ENCODE measurements around the gene ACSL3. TPM values are rescaled to one million over a fixed set of nuclear protein-coding genes. Genes with fewer than 3 reads are reported as not detected.
A peak's percentile ranks its signal among the peaks of the same experiment; 100 is the strongest.

Gene ACSL3
- total RNA-seq, 1 donor from 2014 or later = 87.0 TPM

GRCh38 chr2:222907048-222907447 lies 46.2 kb downstream of the ACSL3 start:
- Mint-ChIP-seq H3K9me3 (ENCODE audit: unreplicated experiment) (peaks cover 4% of the 10 kb centered on the region), H3K4me3 (ENCODE audit: unreplicated experiment) (no peak overlapping the region), H3K27me3 (ENCODE audit: unreplicated experiment) (peaks cover 2% of the 10 kb centered on the region), H3K4me1 (ENCODE audit: low read depth, unreplicated experiment) (peaks cover 19% of the 10 kb centered on the region), H3K27ac (ENCODE audit: unreplicated experiment) (no peak overlapping the region), H3K36me3 (ENCODE audit: unreplicated experiment) (no peaks in the 10 kb centered on the region)
- no peak for DNase-seq
- no peak for TF ChIP-seq CTCF (IDR thresholded peaks at IDR 0.05; ENCODE audit: partially characterized antibody, unreplicated experiment)

GRCh38 chr2:222907790-222908441 lies 47.1 kb downstream of the ACSL3 start:
- TF ChIP-seq CTCF (IDR thresholded peaks at IDR 0.05; ENCODE audit: partially characterized antibody, unreplicated experiment) = no peak
- Mint-ChIP-seq H3K4me1 (ENCODE audit: low read depth, unreplicated experiment) (peaks cover 21% of the 10 kb centered on the region), H3K9me3 (ENCODE audit: unreplicated experiment) (peaks cover 4% of the 10 kb centered on the region), H3K27me3 (ENCODE audit: unreplicated experiment) (peaks cover 2% of the 10 kb centered on the region), H3K36me3 (ENCODE audit: unreplicated experiment) (no peaks in the 10 kb centered on the region), H3K4me3 (ENCODE audit: unreplicated experiment) (no peak overlapping the region), H3K27ac (ENCODE audit: unreplicated experiment) (no peak overlapping the region)
- no peak for DNase-seq

GRCh38 chr2:222909286-222909685 lies 48.5 kb downstream of the ACSL3 start:
- TF ChIP-seq CTCF (IDR thresholded peaks at IDR 0.05; ENCODE audit: partially characterized antibody, unreplicated experiment) = no peak
- H3K4me3 Mint-ChIP-seq (ENCODE audit: unreplicated experiment) = no peak overlapping the region
- DNase-seq = no peak
- H3K36me3 Mint-ChIP-seq (ENCODE audit: unreplicated experiment) = no peaks in the 10 kb centered on the region
- peaks cover 21% of the 10 kb centered on the region for H3K4me1 Mint-ChIP-seq (ENCODE audit: low read depth, unreplicated experiment)
- no peak overlapping the region for H3K27ac Mint-ChIP-seq (ENCODE audit: unreplicated experiment)
- peaks cover 4% of the 10 kb centered on the region for H3K9me3 Mint-ChIP-seq (ENCODE audit: unreplicated experiment)
- peaks cover 2% of the 10 kb centered on the region for H3K27me3 Mint-ChIP-seq (ENCODE audit: unreplicated experiment)

DNA sequence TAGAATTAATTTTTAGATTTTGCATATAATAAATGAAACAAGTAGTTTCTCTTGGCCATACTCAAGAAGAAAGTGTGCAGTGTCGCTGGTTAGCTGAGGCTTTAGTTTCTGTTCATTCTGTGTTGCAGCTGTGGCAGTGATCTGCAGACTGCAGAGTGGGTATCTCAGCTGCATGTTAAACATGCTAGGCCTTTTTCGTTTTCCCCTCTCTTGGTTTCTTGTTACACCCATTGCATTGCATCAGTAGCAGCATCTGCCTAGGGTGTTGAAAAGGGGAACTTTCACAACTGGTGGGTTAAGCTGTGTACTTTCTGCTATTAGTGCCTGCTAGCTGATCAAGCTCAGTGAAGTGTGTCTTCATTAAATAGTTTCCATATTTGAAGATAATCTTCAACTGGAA lies 51.3 kb downstream of the ACSL3 start:
- no peak for TF ChIP-seq CTCF (IDR thresholded peaks at IDR 0.05; ENCODE audit: partially characterized antibody, unreplicated experiment)
- no peak overlapping the region for H3K4me3 Mint-ChIP-seq (ENCODE audit: unreplicated experiment)
- H3K27ac Mint-ChIP-seq (ENCODE audit: unreplicated experiment) = no peak overlapping the region
- no peaks in the 10 kb centered on the region for H3K36me3 Mint-ChIP-seq (ENCODE audit: unreplicated experiment)
- peaks cover 2% of the 10 kb centered on the region for H3K27me3 Mint-ChIP-seq (ENCODE audit: unreplicated experiment)
- H3K4me1 Mint-ChIP-seq (ENCODE audit: low read depth, unreplicated experiment) = peaks cover 13% of the 10 kb centered on the region
- no peak for DNase-seq
- peaks cover 3% of the 10 kb centered on the region for H3K9me3 Mint-ChIP-seq (ENCODE audit: unreplicated experiment)

DNA sequence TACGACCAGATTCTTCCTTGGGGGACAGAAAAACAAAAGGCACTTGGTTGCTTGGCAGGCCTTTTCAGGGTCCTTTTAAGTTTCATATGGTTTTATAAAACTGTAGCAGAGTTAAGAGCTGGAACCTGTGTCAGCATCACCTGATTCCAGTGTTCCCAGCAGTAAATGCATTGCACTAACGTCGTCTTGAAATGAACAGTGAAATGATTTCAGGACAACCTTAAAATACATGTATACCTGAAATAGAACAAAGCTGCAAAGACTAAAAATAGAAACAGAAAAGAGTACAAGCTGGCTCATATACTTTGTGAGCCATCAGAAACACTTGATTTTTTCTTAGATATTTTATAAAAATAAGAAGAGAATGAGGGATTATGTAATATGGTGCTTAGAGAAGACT lies 51.9 kb downstream of the ACSL3 start:
- Mint-ChIP-seq H3K27ac (ENCODE audit: unreplicated experiment) (peak overlapping the region; percentile 29), H3K27me3 (ENCODE audit: unreplicated experiment) (peaks cover 2% of the 10 kb centered on the region), H3K9me3 (ENCODE audit: unreplicated experiment) (peaks cover 1% of the 10 kb centered on the region), H3K4me3 (ENCODE audit: unreplicated experiment) (no peak overlapping the region), H3K4me1 (ENCODE audit: low read depth, unreplicated experiment) (peaks cover 12% of the 10 kb centered on the region), H3K36me3 (ENCODE audit: unreplicated experiment) (no peaks in the 10 kb centered on the region)
- no peak for TF ChIP-seq CTCF (IDR thresholded peaks at IDR 0.05; ENCODE audit: partially characterized antibody, unreplicated experiment)
- no peak for DNase-seq

All from glutamatergic neuron (in vitro differentiated cells).